Uterus (tissue), 2 donors: ENCODE data around the gene HRAS.

Source experiments
- CTCF ChIP-seq, 4 experiments: fragments of 200-600 bp in 2 of 4; fragments of 450-650 bp in 2 of 4; sonication (generic) in 2 of 4; IDR thresholded peaks; one replicate each; pipeline ENCODE4 v1.5.1; 2016 to 2019; ENCODE audit warnings: antibody characterized with exemption in 4 of 4, mild to moderate bottlenecking in 2 of 4, moderate library complexity in 1 of 4
- POLR2A ChIP-seq, 2 donors: fragments of 450-650 bp; IDR thresholded peaks; one replicate each; pipeline ENCODE4 v1.6.1; 2016; ENCODE audit warnings: antibody characterized with exemption in 2 of 2, mild to moderate bottlenecking in 1 of 2, moderate library complexity in 1 of 2

GRCh38 chr11:533586-534395 lies 1.6 kb downstream of the HRAS start:
- TF ChIP-seq CTCF (IDR thresholded peaks at IDR 0.05) (no peak), POLR2A (IDR thresholded peaks at IDR 0.05) (no peak)
